SH-SY5Y (cell line): ENCODE data around the gene FOXO1.

Source experiments
- GATA2 ChIP-seq: IDR thresholded peaks from 2 replicates; pipeline ENCODE4 v1.6.1; 2011; ENCODE audit warnings: mild to moderate bottlenecking, low read depth, low read length
- GATA3 ChIP-seq: IDR thresholded peaks from 2 replicates; pipeline ENCODE4 v1.6.1; 2011; ENCODE audit warnings: low read depth, mild to moderate bottlenecking, low read length, moderate library complexity

DNA sequence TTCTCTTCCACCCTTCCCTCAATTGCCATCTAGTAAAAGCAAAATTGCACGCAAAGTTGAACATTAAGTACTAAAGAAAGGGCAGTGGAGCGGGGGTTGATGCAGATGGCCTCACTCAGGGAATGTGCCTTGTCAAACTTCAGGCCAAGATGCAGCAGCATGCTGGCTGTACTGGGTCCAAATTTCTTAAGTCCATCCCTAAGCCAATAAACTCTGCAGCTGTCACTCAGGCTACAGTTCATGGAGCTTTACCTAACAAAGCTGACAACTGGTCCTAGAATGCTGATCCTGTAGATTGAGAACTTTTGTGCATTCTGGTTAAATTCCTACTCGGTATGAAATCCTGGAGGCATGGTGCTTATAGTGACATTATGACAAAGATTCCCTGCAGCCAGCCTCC is 88.4 kb downstream of the FOXO1 start:
- TF ChIP-seq GATA3 = no peak
- TF ChIP-seq GATA2 = no peak
